ENCODE data around the gene AEBP1.

Gene AEBP1

GRCh38 chr7:44158096-44158872 lies 54.1 kb downstream of the AEBP1 start:
- DNase-seq: peak; percentile 28

- peak; percentile 36 for DNase-seq
These were observed 54.9 kb downstream of the AEBP1 start for GRCh38 chr7:44158873-44159631.

GRCh38 chr7:44159824-44160630 lies 55.9 kb downstream of the AEBP1 start:
- peak; percentile 27 for DNase-seq

GRCh38 chr7:44161371-44161770 lies 57.2 kb downstream of the AEBP1 start:
- no peak for DNase-seq

- DNase-seq: peak; percentile 21
These were observed 58.0 kb downstream of the AEBP1 start for GRCh38 chr7:44162179-44162578.

- peak; percentile 27 for DNase-seq
These were observed 58.7 kb downstream of the AEBP1 start for GRCh38 chr7:44162785-44163395.

GRCh38 chr7:44163591-44163990 lies 59.4 kb downstream of the AEBP1 start:
- DNase-seq: peak; percentile 20

All from right forelimb (tissue), 1 donor.